DND-41 (cell line): Measurements from ENCODE around the gene ZHX3.

Experiments
- EZH2 ChIP-seq: IDR thresholded peaks from 3 replicates; pipeline ENCODE4 v1.6.1; 2012; ENCODE audit warnings: borderline replicate concordance, low read depth, mild to moderate bottlenecking, moderate library complexity, low read length, inconsistent platforms; ENCODE audit not compliant: severe bottlenecking
- TF ChIP-seq, protein P1 (sequence below): IDR thresholded peaks from 2 replicates; pipeline ENCODE4 v1.5.1; 2012; ENCODE audit warnings: borderline replicate concordance, low read length, moderate library complexity, mild to moderate bottlenecking; ENCODE audit not compliant: poor library complexity, severe bottlenecking; ENCODE audit errors: extremely low read depth

DNA sequence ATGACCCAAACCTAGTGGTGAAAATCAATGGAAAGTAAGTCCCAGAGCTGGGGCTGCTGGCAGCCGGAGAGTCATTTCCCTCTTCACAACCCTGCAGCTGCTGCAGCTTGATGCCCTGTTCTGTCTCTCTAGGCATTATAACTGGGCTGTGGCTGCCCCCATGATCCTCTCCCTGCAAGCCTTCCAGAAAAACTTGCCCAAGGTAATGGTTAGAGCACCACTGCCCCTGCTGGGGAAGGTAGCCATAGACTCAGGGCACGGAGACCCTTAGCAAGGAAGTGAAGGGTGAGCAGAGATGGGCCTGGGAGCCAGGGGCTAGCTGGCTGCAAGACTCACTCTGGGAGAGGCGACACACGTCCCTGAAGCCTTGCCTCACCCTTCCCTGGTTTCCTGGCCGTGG lies 35.1 kb upstream of the ZHX3 start:
- TF ChIP-seq, protein P1, sequence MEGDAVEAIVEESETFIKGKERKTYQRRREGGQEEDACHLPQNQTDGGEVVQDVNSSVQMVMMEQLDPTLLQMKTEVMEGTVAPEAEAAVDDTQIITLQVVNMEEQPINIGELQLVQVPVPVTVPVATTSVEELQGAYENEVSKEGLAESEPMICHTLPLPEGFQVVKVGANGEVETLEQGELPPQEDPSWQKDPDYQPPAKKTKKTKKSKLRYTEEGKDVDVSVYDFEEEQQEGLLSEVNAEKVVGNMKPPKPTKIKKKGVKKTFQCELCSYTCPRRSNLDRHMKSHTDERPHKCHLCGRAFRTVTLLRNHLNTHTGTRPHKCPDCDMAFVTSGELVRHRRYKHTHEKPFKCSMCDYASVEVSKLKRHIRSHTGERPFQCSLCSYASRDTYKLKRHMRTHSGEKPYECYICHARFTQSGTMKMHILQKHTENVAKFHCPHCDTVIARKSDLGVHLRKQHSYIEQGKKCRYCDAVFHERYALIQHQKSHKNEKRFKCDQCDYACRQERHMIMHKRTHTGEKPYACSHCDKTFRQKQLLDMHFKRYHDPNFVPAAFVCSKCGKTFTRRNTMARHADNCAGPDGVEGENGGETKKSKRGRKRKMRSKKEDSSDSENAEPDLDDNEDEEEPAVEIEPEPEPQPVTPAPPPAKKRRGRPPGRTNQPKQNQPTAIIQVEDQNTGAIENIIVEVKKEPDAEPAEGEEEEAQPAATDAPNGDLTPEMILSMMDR: peak; percentile 21
- no peak for TF ChIP-seq EZH2
